HPDE6-E6E7 (cell line): ENCODE data around the gene INKA1.
"Not testable (repeated sequence)": the region's sequence is repeated elsewhere in the genome, so short reads cannot be mapped to it uniquely, and the experiment has no call there.

ENCODE experiments used
- DNase-seq: peaks from one replicate; pipeline ENCODE4 v3.0.0; 2011; ENCODE audit warnings: missing footprints; ENCODE audit errors: extremely low spot score

INKA1 gene

GRCh38 chr3:49802719-49803464 lies at the start of gene INKA1:
Gene INKA1 (plus strand): TSS chr3:49803261. CDS start chr3:49803393, 132 bp downstream.
- peak; percentile 49 for DNase-seq

- no peak for DNase-seq
Observed at GRCh38 chr3:49754536-49754935, 48.5 kb upstream of the INKA1 start.

- DNase-seq, result no peak
Observed at GRCh38 chr3:49756036-49756435, 47.0 kb upstream of the INKA1 start.

- DNase-seq, result no peak
Observed at GRCh38 chr3:49757197-49757596, 45.9 kb upstream of the INKA1 start.

- no peak for DNase-seq
Observed at GRCh38 chr3:49759226-49759625, 43.8 kb upstream of the INKA1 start.

- DNase-seq, result no peak
Observed at GRCh38 chr3:49761661-49762060, 41.4 kb upstream of the INKA1 start.

- DNase-seq, result no peak
Observed at GRCh38 chr3:49763981-49764380, 39.1 kb upstream of the INKA1 start.

GRCh38 chr3:49769286-49769915 lies 33.7 kb upstream of the INKA1 start:
- DNase-seq, result no peak

GRCh38 chr3:49769926-49770325 lies 33.1 kb upstream of the INKA1 start:
- DNase-seq, result no peak

- DNase-seq, result no peak
Observed at GRCh38 chr3:49771340-49771938, 31.6 kb upstream of the INKA1 start.

- DNase-seq, result no peak
Observed at GRCh38 chr3:49772703-49773102, 30.4 kb upstream of the INKA1 start.

- no peak for DNase-seq
Observed at GRCh38 chr3:49775538-49775937, 27.5 kb upstream of the INKA1 start.

- not testable (repeated sequence) for DNase-seq
Observed at GRCh38 chr3:49776101-49776500, 27.0 kb upstream of the INKA1 start.

GRCh38 chr3:49779358-49780079 lies 23.5 kb upstream of the INKA1 start:
- DNase-seq, result no peak

GRCh38 chr3:49780080-49780974 lies 22.7 kb upstream of the INKA1 start:
- DNase-seq, result no peak

GRCh38 chr3:49780975-49781365 lies 22.1 kb upstream of the INKA1 start:
- DNase-seq, result not testable (repeated sequence)

GRCh38 chr3:49781415-49782199 lies 21.5 kb upstream of the INKA1 start:
- no peak for DNase-seq

- not testable (repeated sequence) for DNase-seq
Observed at GRCh38 chr3:49782277-49782676, 20.8 kb upstream of the INKA1 start.

- no peak for DNase-seq
Observed at GRCh38 chr3:49785565-49786356, 17.3 kb upstream of the INKA1 start.
